GM18517 (cell line): ENCODE measurements around the gene TRIM66.

Experiments
- ATAC-seq: cut with Tn5 transposase; IDR thresholded peaks from one replicate; pipeline ENCODE4 v1.9.1; 2021; ENCODE audit warnings: mild to moderate bottlenecking, moderate library complexity; ENCODE audit not compliant: unreplicated experiment

The TRIM66 gene, protein sequence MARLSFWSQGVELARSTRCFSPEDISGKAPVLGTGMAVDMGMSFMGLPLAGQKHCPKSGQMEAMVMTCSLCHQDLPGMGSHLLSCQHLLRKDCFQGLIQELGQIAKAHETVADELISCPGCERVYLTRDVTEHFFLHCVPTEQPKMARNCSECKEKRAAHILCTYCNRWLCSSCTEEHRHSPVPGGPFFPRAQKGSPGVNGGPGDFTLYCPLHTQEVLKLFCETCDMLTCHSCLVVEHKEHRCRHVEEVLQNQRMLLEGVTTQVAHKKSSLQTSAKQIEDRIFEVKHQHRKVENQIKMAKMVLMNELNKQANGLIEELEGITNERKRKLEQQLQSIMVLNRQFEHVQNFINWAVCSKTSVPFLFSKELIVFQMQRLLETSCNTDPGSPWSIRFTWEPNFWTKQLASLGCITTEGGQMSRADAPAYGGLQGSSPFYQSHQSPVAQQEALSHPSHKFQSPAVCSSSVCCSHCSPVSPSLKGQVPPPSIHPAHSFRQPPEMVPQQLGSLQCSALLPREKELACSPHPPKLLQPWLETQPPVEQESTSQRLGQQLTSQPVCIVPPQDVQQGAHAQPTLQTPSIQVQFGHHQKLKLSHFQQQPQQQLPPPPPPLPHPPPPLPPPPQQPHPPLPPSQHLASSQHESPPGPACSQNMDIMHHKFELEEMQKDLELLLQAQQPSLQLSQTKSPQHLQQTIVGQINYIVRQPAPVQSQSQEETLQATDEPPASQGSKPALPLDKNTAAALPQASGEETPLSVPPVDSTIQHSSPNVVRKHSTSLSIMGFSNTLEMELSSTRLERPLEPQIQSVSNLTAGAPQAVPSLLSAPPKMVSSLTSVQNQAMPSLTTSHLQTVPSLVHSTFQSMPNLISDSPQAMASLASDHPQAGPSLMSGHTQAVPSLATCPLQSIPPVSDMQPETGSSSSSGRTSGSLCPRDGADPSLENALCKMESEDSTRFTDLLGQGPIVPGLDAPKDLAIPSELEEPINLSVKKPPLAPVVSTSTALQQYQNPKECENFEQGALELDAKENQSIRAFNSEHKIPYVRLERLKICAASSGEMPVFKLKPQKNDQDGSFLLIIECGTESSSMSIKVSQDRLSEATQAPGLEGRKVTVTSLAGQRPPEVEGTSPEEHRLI (N-terminal part only)

DNA sequence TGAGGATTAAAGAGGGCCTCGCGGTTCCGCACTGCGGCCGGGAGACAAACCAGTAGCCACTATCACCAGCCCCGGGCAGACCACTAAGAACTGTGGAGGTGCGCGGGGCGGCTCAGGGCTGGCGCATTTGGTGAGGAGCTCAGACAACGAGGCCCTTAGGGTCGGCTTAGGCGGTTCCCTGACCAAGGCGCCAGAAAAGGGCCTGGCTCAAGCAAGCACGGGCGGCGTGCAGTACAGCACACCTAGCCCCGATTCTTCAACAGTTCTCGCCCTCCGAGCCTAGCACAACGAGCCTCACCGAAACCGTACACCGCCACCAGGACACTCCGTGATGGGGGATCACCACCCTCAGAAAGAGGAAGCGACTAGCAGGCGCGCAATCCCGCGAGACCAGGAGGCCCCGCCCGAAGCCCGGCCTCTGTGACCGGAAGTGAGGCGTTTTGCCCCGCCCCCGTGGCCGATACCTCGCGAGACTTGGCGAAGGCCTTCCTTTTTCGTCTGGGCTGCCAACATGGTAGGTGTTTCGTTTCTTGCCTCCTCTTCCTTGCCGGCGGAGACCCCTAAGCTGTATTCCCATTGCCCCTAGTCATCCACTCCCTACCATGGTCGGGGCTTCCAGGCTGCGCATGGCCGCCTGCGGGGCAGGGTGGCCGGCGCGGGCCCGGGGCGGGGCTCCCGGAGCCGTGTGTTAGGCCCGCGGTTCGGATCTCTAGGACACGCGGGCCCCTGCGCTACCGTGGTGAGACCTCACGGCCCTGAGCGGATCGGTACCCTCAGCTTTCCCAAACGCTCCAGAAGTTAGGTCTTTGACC lies at the start of gene TRIM66, which contains the start of gene RPL27A:
Gene TRIM66, minus strand, starts transcription at position 363 of the 812 bp plus-strand sequence. CDS start 10,391 bp downstream, outside the sequence.
Gene RPL27A, plus strand, starts transcription at position 490 of the 812 bp plus-strand sequence. Its CDS starts 22 bp downstream, at position 512.
- ATAC-seq = peak; percentile 93

DNA sequence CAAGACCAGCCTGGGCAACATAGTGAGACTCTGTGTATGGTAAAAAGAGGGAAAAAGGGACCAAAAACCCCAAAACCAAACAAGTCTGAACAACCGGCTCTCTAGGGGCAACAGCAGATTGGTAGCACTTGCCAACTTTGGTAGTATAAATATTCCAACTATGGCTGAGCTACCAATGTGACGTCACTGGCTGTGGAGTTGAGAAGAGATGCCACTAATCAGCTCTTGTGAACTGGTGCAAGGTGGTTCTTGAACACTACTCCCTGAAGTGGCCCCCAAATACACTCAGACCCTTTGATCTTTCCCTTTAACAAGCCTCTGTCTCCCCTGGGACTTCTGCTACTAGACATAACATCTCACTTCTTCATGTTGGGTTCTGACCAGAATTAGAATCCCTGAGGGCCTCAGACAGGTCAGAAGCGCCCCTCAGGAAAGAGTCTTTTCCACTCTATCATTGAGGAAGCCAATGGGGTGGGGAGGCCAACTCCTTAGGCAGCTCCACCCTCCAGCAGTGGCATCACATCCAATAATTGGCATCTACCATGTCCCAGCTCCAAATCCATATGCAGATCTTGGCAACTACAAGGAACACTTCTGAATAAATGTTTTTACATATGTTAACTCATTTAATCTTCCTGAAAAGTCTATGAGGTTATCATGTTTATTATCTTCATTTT lies 49.3 kb upstream of the TRIM66 start:
- ATAC-seq = peak; percentile 34

GRCh38 chr11:8730697-8731020 lies 48.2 kb upstream of the TRIM66 start:
- no peak for ATAC-seq

DNA sequence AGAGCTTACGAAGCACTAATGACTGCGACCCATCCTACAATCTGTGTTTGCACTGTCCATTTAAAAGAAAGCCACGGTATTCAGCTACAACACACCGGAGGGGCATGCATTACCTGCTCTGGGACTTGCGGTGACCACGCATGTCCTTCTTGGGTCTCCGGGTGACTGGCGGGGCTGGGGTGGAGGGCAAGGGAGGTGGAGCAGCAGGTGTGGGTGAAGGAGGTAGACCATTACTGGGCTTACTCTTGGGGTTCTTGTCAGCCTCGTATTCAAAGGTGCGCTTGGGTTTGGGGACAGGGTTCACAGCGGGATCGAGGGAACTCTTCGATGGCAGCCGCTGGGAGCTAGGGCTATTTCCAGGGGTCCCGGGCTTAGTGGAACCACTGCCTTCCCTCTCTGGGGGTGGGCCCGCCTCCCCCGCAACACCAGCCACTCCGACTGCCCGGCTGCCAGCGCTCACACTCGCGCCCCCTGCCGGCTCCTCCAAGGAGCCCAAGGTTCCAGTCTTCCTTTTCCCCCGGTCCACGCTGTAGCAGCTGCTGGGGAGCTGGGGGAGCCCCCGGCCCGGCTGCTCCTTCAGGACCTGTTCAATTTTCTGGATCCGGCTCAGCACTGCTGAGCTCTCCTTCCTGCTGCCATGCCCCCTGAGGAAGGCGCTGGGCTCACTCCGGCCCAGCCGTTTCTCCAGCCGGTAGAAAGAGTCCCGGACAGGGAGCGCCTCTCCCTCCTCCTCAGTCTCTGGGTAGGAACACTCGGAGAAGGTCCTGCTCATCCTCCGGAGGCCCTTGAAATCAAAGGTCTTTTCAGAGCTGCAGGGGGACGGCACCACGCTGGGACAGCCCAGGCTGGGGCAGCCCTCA lies 47.6 kb upstream of the TRIM66 start:
- no peak for ATAC-seq

DNA sequence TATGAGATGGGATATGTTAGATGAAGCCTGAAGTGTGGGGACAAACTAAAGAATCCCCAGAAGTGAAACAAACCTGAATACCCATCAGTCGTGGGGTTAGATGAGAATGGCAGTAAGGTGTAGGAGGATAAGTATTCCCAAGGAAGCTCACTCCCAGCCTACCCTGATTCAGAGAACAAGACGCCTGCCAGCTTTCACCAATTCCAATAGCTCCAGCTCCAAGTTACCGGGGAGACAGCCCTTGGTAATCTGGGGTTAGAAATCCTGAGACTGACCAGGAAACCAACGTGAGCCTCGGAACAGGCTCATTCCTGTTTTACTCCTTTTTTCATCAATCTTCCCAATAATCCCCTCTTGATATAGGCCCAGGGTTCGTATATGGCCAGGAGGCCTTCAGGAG lies 46.6 kb upstream of the TRIM66 start:
- ATAC-seq = no peak

- no peak for ATAC-seq
Observed at GRCh38 chr11:8728563-8728962, 46.1 kb upstream of the TRIM66 start.

DNA sequence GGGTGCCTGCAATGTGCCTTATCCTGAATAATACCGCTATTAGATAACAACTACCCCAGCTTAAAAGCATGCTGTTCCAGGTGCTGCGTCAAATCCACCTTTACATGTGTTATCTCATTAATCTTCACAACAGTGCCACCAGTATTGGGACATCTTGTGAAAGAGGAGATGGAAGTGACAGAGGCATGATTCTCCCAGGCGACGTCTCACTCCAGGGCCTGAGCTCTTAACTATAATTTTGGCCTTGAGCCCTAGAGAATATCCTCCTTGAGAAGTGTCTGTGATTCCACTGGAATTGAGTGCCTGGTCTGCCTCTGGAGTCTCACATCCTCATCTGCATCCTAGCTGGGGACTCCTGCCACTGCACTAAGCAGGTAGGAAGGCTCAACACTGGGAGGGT lies 43.9 kb upstream of the TRIM66 start:
- no peak for ATAC-seq

GRCh38 chr11:8724682-8725081 lies 42.2 kb upstream of the TRIM66 start:
- ATAC-seq = no peak

- ATAC-seq = no peak
Observed at GRCh38 chr11:8723711-8724110, 41.2 kb upstream of the TRIM66 start.

DNA sequence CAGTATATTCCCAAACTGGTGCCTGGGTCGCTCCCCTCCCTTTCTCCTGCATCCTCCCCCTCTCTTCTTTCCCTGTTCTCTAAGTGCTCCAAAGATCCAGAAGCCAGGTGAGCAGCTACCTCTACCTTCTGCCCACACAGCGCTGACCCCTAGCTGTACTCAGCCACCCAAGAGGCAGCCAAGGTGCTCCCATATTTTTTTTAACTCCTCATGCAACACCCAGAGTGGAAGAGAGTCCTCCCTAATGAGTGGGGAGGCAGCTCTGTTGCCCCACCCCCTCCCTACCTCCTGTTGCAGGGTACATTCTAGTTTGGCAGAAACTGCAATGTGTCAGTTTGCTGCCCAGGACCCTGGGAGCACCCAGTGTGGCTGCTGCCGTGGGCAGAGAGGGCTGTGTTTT lies 40.3 kb upstream of the TRIM66 start:
- no peak for ATAC-seq

DNA sequence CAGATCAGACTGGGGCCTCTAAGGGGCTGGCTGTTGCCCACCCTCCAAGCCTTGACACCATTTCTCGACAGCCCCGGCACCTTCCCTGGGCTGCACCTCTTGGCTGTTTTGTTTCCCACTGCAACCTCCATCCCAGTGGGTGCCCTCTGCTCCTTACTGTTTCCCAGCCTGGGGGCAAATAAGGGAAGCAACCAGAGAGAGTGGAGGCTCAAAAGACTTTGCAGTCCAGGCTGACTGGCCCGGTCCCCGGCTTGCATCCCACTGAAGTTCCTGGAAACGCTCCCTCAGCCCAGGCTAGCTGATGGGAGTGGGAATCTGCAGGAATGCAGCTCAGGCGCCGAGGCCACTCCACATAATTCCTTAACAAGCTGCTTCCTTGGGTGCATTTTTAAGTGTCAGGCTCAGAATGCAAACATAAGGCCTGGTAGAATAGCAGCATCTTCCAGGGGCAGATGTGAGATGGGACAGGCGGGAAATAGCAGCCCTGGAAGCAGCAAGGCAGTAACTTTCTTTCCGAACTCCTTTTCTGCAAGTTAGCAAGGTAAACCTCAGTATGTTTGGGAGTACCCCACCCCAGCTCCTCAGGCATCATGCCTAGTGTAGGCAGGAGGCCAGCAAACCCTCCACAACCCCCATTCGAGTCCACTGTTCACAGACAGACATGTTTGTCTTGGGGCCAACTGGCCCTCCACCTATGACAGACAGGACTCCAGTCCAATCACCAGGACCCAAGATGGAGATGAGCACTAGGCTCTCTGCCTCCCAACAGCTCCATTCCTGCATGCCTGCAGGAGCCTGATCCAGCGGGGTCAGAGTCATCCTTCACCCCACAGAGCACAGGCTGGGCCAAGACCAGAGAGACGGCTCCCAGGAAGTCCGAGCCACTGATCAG lies 39.4 kb upstream of the TRIM66 start:
- ATAC-seq = no peak

DNA sequence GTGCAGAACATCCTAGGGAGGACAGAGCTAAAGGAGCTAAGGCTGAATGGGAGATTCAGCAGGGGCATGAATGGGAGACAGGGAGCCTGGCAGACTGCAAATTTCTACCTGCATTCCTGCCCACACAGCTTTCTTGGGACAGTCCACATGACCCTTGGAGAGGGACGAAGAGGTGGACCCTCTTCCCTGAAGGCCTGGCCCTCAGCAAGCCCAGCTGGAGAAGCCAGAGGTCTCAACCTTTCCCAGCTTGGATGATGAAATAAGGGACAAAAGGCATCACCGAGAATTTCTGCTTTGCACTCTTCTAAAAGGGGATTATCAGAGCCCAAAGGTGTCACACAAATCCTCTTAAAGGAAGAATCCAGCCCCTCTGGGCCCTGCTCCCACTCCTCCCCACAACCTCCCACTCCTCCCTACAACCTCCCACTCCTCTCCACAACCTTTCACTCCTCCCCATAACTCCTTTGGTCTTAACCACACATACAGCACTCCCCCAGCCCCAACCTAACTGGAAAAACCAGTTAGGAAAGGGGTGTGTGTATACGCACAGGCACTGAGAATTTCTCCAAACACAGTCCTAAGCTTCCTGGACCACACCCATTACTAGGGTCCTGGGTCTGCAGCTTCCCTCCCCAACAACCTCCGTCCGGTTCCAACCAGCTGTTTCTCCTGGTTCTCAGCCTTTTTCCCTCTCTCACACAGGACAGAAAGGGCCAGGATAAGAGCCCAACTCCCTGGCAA lies 38.6 kb upstream of the TRIM66 start:
- ATAC-seq = no peak

DNA sequence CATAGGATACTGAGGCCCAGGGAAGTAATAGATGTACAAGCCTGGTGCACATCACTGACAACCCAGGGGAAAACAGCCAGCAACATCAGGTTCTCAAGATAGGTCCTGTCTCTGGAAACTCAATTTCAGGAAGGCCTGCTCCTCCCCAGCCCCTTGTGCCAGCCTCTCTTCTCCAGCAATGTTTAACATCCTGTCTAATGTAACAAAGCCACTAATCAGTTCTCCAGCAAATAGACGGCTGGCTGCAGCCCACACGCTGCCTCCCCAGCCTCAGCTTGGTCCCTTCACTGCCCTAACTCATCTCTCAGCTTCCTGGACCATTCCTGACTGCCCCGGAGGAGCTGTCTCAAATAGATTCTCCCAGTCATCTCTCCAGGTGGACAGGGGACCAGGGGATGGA lies 37.9 kb upstream of the TRIM66 start:
- no peak for ATAC-seq

DNA sequence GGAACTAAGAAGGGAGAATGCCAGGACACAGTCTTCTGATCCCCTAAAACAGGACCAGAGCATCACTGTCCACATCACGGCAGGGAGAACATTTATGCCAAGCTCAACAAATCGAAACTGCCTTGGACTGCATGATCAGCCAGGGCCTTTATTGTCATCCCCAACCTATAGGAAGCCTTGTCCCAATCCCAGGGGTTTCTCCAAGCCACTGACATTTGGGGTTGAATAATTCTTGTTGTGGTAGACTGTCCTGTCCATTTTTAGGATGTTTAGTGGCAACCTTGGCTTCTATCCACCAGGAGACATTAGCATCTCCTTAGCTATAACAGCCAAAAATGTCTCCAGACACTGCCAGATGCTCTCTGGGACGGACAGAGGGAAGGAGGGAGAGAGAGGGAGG lies 37.3 kb upstream of the TRIM66 start:
- ATAC-seq = no peak

DNA sequence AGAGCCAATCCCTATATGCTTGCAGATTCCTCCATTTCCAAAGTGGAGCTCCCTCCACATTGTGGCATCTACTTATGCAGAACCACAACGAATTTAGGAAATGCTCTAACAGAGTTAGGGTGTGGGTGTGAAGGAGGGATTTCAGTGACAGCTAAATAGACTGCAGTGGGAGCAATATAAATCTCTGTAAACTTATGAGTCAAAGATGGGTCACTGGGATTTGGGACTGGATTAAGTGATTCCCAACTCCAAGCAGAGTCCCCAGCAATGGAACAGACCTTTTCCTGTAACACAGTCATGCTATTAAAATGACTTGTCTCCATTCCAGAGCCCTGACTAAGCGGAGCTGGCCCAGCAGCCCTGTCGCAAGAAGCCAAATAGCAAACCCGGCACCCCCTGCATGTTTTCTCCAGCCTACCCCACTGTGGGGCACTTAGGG lies 36.8 kb upstream of the TRIM66 start:
- ATAC-seq = no peak

GRCh38 chr11:8717876-8718753 lies 35.6 kb upstream of the TRIM66 start:
- ATAC-seq = no peak

DNA sequence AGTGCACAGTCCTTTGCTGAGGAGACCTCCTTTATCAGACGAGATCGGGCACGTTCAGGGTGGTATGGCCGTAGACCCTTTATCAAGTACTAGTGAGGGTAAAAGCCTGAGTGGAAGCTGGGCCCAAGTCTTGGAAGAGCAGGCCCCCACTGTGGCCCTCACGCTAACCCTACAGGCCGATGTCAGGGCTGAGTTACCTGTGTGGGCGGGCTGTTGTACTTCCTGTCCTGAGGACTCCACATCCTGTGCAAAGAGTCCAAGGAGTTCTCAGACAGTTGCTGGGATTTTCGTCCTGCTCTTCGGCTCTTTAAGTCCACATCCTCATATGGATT lies 35.0 kb upstream of the TRIM66 start:
- no peak for ATAC-seq
